ENCODE data around the gene ITGB8.
A peak's percentile ranks its signal among the peaks of the same experiment; 100 is the strongest.
"Not testable (repeated sequence)": the region's sequence is repeated elsewhere in the genome, so short reads cannot be mapped to it uniquely, and the experiment has no call there.

ITGB8 gene

DNA sequence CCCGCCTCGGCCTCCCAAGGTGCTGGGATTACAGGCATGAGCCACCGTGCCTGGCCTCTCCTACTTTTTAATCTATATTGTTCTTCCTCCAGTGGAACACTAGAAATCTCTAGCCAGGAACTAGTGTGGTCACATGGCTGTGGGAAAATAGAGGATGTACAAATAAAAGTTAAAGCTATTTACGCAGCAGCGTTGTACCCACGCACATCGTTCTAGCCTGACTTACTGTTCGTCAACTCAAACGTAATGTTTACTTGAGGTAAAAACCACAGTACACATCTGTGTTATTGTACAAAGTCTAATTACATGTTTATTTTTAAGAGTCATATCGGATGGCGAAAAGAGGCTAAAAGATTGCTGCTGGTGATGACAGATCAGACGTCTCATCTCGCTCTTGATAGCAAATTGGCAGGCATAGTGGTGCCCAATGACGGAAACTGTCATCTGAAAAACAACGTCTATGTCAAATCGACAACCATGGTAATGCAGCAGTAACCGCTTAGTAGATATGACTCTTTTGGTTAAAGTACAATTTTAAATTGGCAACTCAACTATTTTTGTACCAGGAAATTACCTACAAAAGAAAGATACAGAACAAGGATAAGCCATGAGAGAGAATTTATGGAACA, 50.8 kb downstream of the ITGB8 start:
- no peak for DNase-seq (ENCODE audit: low spot score)

DNA sequence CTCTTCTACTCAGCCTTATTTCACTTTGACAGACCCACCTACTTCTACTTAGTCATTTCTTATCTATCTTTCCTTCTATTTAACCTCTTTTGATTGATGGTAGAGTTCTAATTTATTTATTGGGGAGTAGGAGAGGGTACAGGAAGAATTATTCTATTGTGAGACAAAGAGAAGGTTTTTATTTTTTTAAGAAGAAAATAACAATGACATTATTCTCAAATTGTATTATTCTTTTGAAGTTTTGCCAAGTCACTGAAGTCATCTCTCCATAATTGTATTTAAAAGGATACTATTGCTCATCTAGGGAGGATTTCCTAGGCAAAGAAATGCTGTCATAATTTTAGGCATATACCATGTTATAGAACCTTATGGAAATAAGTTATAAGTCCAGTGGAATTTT, 52.7 kb downstream of the ITGB8 start:
- DNase-seq (ENCODE audit: low spot score) = peak; percentile 23

DNA sequence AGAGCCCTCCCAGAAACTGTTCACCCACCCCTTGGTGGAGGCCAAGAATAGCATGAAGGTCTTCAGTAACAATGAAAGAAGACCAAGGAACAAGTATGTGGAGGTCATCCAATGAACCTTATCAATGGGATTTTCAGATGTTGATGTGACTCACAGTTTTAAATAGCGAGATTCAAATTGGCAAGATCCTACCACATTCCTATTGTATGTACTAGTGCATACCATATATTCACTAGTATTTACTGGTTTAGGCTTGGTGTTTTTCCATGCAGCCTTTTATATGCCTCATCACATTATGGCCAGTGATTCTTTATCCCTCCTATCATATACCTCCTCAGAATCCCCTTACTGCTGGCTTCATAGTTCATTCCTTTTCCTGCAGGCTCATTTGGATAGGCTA, 54.4 kb downstream of the ITGB8 start:
- no peak for DNase-seq (ENCODE audit: low spot score)

DNA sequence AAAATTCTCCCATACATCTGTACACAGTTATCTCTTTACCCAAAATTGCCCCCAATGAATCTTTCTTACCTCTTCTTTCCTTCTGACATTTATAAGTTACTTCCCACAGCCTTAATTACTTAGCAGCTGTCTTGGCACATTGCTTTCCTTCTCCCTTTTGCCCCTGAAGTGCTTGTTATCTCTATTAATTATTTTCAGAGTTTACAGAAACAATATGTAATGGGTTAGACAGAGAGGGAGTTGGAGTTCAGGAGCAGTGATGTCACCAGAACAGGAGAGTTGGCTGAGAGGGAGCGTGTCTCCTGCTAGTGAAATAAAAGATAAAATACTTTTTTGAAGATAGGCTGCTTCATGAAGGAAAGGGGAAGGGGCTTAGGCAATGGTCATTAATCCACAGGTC, 57.4 kb downstream of the ITGB8 start:
- no peak for DNase-seq (ENCODE audit: low spot score)

DNA sequence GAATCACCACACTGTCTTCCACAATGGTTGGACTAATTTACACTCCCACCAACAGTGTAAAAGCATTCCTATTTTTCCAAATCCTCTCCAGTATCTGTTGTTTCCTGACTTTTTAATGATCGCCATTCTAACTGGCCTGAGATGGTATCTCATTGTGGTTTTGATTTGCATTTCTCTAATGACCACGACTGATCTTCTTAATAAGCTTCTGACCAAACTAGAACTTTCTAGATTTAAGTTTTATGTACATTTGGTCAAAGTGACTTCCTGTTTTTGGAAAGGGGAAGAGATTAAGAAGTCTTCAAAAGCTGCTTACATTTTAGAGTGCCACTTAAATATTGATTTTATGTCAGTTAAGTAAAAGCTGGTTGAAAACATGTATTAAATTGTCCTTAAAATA, 58.5 kb downstream of the ITGB8 start:
- DNase-seq (ENCODE audit: low spot score) = not testable (repeated sequence)

DNA sequence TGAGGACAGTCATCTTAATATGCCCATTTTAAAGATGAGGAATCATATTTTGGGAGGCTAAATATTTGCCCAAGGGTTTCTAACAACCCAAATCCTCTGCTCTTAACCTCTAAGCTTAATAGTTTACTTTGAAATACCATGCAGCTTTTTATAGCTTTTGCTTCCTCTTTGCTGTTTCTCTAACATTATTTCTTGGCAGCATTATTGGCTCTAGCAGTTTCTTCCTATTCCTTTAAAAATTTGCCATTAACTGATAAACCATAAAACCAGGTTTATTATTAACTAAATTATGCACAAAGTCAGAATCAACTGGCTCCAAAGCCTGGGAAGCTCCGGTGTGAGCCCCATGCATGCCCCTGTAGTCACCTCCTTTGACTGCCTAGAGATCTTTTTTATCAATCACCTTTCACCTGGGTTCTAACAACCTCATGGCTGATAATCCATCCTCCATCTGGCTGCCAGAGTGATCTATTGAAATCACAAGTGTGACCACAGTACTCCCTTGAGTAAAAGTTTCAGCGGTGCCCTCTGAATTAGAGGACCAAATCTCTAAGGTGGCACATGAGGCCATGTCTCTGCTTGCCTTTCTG, 62.4 kb downstream of the ITGB8 start:
- no peak for DNase-seq (ENCODE audit: low spot score)

DNA sequence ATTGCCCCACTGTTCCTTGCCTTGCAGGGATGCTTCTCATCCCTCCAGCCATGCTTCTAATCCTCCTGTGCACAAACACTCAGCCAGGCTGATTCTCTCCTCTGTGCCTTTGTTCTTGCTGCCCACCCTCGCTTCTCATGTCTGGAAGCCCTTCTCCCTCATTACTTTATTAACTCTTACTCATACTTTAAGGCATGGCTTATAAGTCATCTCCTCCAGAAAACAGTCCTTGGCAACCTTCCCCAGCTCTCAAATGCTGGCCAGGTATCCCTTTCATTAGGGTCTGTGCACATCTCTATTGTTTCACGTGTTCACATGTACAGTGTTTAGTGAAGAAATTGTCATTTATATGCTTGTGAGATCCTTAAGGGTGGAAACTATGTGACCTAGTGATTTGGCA, 62.9 kb downstream of the ITGB8 start:
- DNase-seq (ENCODE audit: low spot score) = no peak

DNA sequence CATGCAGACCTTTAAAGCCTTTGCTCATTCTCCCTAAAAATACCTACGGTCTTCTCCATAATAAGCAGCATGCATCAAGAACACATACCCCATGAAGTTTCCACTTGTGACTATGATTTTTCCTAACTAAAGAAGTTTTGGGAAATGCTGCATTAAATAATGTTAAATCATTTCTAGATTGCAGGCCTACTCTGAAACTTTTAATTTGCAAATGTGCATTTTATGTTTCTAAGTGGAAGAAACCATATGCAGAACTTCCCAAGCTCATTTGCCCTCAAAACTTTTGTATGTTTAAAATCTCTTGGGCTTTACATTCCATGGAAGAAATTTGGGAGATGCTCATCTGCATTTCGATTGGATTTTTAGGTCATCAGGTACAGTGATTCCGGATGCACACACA, 63.6 kb downstream of the ITGB8 start:
- no peak for DNase-seq (ENCODE audit: low spot score)

DNA sequence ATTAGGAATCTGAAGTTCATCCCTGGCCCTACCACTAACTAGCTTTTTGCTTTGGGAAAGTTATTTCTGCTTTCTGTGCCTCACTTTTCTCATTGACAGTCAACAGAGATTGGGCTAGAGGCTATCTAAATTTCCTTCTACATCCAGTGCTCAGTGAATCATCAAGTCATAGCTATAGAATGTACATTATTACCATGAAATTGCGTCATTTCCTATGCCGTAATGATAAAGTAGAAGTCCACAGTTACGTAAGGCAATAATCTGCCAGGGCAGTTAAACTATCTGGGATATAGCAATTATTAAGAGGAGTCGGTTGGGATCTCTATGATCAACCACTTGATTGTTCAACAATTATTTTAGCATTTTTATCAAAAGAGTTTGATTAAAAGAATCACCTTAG, 64.4 kb downstream of the ITGB8 start:
- DNase-seq (ENCODE audit: low spot score) = no peak

DNA sequence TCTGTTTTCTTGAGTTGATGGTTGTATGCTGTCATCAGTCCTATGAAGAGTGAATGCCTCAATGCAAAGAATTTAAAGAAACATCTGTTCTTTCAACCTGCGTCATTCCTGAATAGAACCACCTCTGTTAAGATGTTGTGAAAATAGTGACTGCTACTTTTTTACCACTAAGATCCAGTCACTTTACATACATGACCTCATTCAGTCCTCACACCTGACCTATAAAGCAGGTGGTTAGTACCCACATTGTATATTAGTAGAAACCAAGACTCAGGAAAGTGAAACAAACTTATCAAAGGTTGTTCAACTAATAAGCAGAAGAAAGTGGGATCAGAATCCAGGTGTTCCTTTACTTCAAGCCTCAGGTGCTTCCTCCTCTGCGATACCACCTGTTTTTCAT, 64.8 kb downstream of the ITGB8 start:
- DNase-seq (ENCODE audit: low spot score) = no peak

DNA sequence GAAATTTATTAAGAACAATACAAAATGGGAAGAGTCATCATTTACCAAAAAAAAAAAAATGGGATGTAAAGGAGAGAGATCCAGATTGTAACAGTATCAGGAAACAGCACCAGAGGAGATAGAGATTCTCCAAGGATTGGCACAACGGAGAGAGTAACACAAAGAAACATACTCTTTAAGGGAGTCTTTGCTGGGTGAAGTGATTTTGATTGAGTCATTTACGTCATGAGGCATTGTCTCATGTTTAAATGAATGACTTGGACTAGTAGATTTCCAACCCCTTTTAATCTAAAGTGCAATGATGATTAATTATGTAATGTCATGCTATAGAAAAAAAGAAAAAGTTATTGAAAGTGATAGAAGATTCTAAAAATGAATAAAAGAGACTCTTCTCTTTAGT, 68.8 kb downstream of the ITGB8 start:
- no peak for DNase-seq (ENCODE audit: low spot score)

DNA sequence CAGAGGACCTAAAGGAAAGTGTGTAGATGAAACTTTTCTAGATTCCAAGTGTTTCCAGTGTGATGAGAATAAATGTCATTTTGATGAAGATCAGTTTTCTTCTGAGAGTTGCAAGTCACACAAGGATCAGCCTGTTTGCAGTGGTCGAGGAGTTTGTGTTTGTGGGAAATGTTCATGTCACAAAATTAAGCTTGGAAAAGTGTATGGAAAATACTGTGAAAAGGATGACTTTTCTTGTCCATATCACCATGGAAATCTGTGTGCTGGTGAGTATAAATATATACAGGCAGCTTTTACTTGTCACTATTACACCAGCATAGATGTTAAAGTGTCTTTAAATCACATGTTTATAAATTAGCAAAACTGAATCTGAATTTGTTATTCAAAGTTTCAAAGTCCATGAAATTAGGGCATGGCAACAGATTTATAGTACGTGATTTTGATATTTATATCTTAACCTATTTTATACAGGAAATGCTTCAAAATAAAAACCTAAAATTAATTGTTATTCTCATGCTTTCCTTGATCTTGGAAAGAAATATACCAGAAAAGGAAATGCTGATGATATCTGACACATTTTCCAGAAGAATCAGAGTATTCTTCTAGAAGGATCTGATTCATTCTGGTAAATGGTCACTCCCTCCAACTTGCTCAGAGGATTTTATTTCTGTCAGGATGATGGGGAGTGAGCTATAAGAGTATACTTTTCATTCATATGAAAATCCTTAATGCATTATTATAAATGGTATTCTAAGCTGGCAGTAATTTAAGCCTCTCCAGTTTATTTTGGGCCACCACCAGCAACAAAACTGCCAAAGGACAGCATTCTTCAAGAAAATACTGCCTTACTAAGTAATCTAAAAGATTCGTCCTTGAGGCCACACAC, 71.4 kb downstream of the ITGB8 start:
- peak; percentile 4 for DNase-seq (ENCODE audit: low spot score)

DNA sequence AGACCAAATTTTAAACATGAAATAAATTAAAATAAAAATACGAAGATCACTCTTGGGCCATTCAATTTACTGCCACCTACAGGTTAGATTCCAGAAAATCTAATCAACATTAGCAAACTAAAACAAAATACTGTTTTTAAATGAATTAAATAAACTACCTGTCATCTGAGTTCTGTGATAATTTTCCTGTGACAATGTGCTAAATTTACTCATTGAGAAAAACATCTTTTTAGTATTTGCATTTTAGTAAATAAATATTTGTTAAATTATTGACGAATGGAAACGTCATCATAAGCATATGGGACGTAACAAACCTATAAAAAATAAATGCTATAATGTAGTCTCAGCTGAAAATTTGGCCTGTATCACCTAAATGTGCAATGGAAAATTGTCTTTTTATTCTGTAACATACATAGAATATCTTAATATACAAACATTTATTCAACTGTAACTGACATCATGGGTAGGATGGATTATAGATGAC, 72.1 kb downstream of the ITGB8 start:
- no peak for DNase-seq (ENCODE audit: low spot score)

DNA sequence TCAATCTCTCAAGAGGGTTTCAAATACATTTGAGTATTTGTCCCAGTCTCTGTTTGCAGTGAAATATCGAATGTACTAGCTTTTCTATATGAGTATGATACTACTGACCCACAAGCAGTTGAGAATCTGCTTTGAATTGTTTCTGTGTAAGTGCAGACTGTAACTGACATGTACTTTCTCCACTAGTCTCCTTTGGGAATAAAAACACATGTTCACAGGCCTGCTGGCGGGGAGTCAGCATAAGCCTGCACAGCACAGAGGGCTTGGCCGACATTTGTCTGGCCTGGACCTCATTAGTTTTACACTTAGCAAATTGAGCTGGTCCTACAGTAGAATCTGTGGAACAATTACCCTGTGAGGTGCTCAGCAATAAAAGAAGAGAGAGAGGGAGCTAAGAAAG, 72.6 kb downstream of the ITGB8 start:
- DNase-seq (ENCODE audit: low spot score) = no peak

DNA sequence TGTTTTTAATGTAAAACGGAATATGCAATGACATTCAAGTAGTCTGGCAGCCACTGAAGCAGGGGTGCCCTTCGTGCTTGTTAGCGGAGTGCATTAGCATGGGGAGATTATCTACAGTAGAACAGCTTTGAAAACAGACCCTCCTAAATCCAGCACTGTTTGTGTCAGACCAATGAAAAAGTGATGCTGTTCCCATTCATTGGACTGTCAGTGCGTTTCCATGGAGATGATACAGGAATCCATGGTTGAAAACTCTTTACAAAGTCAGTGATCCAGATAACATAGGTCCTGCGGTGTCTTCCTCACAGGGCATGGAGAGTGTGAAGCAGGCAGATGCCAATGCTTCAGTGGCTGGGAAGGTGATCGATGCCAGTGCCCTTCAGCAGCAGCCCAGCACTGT, 73.6 kb downstream of the ITGB8 start:
- DNase-seq (ENCODE audit: low spot score) = no peak

DNA sequence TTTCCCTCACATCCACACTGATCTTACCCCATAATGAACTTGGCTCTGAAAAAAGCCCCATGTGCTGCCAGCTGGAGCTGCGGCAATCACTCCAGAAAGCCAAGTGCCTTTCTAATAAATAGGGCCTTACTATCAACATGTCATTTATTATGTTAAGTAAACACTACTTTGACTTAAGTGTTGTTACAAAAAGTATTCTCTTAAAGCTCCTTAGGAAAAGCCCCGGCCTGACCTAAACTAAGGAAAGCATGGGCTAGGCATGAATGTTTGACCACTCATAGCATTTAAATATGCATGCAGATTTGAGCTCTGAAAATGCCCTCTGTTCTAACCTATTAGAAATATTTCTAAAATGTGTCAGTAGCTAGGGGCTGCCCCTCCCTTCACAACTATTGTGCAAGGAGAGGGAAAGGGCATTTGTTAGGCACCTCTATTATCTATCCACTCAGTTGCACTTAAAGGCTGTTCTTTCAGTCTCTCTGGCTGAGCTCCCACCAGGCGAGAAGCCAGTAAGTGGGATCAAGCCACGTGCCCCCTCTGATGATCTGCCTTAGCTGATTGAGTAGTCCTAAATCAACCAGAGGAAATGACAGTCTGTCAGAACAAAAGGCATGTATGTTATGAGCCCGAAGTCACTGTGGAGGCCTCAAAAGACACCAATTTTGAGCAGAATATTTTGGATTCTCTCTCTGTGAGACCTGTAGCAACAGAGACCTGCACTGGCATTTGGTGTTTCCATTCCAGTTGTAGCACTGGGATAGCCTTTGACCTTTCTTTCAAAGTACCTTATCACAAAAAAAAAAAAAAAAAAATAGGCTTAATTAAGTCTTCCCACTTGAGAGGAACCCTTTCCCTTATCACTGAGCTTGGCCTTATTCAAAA, 77.1 kb downstream of the ITGB8 start:
- DNase-seq (ENCODE audit: low spot score) = no peak

DNA sequence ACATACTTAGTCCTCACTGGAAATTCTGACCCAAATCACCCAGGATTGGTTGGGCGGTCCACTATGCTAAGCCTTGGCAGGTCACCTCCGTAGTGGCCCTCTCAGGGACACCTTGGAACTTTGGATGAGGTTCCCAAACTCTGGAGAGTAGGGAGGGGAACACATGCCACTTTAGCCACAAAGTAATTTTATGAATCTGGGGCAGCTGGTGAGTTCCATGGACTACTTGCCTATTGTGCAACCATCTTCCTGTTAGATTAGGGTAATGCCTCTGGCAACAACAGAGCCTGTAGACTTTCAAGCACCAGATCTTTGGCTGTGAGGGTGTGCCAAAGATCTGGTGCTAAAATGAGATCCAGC, 77.7 kb downstream of the ITGB8 start:
- DNase-seq (ENCODE audit: low spot score) = no peak

DNA sequence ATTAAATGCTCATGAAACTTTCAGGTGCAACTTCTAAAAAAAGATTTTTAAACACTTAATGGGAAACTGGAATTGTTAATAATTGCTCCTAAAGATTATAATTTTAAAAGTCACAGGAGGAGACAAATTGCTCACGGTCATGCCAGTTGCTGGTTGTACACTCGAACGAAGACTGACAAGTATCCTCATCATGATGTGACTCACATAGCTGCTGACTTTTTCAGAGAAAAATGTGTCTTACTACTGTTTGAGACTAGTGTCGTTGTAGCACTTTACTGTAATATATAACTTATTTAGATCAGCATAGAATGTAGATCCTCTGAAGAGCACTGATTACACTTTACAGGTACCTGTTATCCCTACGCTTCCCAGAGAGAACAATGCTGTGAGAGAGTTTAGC, 79.3 kb downstream of the ITGB8 start:
- no peak for DNase-seq (ENCODE audit: low spot score)

DNA sequence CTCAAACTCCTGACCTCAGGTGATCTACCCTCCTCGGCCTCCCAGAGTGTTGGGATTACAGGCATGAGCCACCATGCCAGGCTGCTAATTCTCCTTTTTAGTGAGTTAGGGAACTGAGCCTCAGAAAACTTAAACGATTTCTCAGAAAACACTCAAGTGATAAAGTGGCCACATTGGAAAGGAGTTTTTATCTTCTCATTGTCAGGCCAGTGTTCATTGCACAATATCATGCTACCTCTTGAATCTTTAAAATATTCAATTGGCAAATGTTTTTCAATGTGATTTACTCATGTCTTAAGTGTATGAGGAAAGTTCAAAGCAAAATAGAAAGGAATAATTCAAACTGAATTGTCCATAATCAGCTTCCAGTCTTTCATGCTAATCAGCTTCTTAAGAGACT, 80.7 kb downstream of the ITGB8 start:
- no peak for DNase-seq (ENCODE audit: low spot score)

DNA sequence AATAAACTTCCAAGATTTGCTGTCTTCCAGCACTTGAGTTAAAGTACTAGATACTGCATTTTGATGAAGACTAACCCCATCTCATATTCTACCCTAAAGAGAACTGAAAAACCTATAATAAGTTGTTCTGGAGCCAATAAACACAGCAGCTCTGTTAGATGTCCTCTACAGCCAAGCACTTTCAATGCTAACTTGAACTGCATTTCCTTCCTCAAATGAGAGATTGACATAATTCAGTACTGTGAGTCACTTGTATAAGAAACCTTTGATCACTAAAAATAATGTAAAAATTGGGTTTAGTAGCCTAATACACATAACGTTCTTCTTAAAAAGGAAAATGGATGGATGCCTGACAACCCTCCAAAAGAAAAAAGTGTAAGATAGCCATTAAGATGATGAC, 81.3 kb downstream of the ITGB8 start:
- peak; percentile 4 for DNase-seq (ENCODE audit: low spot score)

DNA sequence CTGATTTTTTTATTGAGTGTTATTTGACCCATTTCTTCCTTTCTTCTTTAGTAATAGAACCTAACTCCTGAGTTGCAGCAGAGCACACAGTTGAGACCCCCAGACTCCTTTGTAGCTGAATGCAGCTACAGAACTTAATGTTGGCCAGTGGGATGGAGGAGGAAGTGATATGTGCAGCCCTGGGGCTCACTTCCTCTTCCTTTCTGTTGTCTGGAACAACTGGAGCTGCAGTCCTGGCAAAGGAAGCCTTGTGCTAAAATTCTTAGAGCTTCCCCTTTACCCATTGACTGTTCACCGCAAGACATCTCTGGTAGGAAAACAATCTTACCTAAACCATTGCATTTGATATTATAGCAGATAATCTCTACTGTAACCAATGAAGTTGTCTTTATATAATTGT, 86.6 kb downstream of the ITGB8 start:
- DNase-seq (ENCODE audit: low spot score) = no peak

DNA sequence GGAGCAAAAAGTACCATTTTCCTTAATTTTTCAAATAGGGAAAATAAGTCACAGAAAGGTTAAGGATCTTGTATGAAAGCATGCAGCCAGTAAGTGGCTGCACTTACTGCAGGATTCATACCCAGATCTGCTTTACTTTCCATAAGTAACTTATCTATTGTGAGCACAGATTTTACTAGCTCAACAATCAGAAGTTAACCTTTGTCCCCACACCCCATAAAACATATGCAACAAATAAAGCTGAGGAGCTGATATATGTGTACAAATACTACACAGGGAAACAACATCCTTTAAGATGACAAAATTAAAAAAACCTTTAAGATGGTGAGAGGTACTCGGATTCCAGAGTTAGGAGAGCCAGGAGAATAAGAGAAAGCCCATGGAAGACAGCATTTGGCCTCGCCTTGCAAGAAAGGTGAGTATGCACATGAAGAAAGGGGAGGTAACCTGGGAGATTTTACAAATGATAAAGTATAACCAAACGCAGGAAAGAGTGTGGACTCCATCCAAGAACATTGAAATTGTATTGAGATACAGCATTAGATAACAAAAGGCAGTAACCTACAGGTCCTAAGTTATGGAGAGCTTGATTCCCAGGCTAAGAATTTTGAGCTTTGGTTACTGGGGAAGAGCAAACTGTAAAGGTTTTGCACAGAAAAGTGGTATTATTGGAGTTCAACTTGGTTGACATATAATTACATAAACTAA, 87.1 kb downstream of the ITGB8 start:
- DNase-seq (ENCODE audit: low spot score) = no peak
